Duodenal mucosa (tissue), 2 donors: Measurements from ENCODE around the gene SAMD4A.

Experiments
- H3K27ac ChIP-seq: one replicate; pipeline ENCODE4 v1.7.0; 2013; ENCODE audit warnings: low read depth, low read length
- H3K27me3 ChIP-seq, 2 donors: one replicate each; pipeline ENCODE4 v1.7.0; 2013; ENCODE audit warnings: low read length in 2 of 2, control low read depth in 1 of 2; ENCODE audit not compliant: insufficient read depth in 2 of 2, control insufficient read depth in 1 of 2
- H3K36me3 ChIP-seq, 2 donors: one replicate each; pipeline ENCODE4 v1.7.0; 2013; ENCODE audit warnings: low read length in 2 of 2, control low read depth in 1 of 2; ENCODE audit not compliant: insufficient read depth in 2 of 2, control insufficient read depth in 1 of 2
- H3K4me1 ChIP-seq, 2 donors: one replicate each; pipeline ENCODE4 v1.7.0; 2013; ENCODE audit warnings: low read length in 2 of 2, control low read depth in 1 of 2; ENCODE audit not compliant: insufficient read depth in 2 of 2, control insufficient read depth in 1 of 2
- H3K4me3 ChIP-seq, 2 donors: one replicate each; pipeline ENCODE4 v1.7.0; 2013; ENCODE audit warnings: low read length in 2 of 2, low read depth in 1 of 2
- H3K9ac ChIP-seq, 2 donors: one replicate each; pipeline ENCODE4 v1.7.0; 2013; ENCODE audit warnings: low read length in 2 of 2, low read depth in 1 of 2
- H3K9me3 ChIP-seq, 2 donors: one replicate each; pipeline ENCODE4 v1.7.0; 2013; ENCODE audit warnings: low read length in 2 of 2, control low read depth in 1 of 2; ENCODE audit not compliant: control insufficient read depth in 1 of 2

The SAMD4A gene

GRCh38 chr14:54719406-54719805 is 152.5 kb downstream of the SAMD4A start:
- no peak overlapping the region for H3K9ac ChIP-seq
- H3K27ac ChIP-seq = no peak overlapping the region
- H3K27me3 ChIP-seq = no peaks in the 10 kb centered on the region
- no peak overlapping the region for H3K4me3 ChIP-seq
- no peaks in the 10 kb centered on the region for H3K9me3 ChIP-seq
- no peaks in the 10 kb centered on the region for H3K36me3 ChIP-seq
- H3K4me1 ChIP-seq = no peaks in the 10 kb centered on the region

GRCh38 chr14:54722791-54723432 is 156.0 kb downstream of the SAMD4A start:
- no peak overlapping the region for H3K4me3 ChIP-seq
- no peak overlapping the region for H3K9ac ChIP-seq
- H3K36me3 ChIP-seq = no peaks in the 10 kb centered on the region
- no peak overlapping the region for H3K27ac ChIP-seq
- no peaks in the 10 kb centered on the region for H3K9me3 ChIP-seq
- no peaks in the 10 kb centered on the region for H3K27me3 ChIP-seq
- no peaks in the 10 kb centered on the region for H3K4me1 ChIP-seq

- no peaks in the 10 kb centered on the region for H3K4me1 ChIP-seq
- no peak overlapping the region for H3K4me3 ChIP-seq
These were observed 157.2 kb downstream of the SAMD4A start for GRCh38 chr14:54724123-54724522.

GRCh38 chr14:54724676-54725325 is 157.9 kb downstream of the SAMD4A start:
- Histone ChIP-seq H3K4me3 (no peak overlapping the region), H3K4me1 (no peaks in the 10 kb centered on the region), H3K9me3 (no peaks in the 10 kb centered on the region), H3K27ac (no peak overlapping the region), H3K36me3 (no peaks in the 10 kb centered on the region), H3K9ac (no peak overlapping the region), H3K27me3 (no peaks in the 10 kb centered on the region)

More at GRCh38 chr14:54724123-54724522, 157.2 kb downstream of the SAMD4A start:
- Histone ChIP-seq H3K27ac (no peak overlapping the region), H3K36me3 (no peaks in the 10 kb centered on the region), H3K9me3 (no peaks in the 10 kb centered on the region), H3K27me3 (no peaks in the 10 kb centered on the region), H3K9ac (no peak overlapping the region)

GRCh38 chr14:54725998-54726397 is 159.1 kb downstream of the SAMD4A start:
- no peak overlapping the region for H3K27ac ChIP-seq
- no peaks in the 10 kb centered on the region for H3K4me1 ChIP-seq
- no peak overlapping the region for H3K9ac ChIP-seq
- no peaks in the 10 kb centered on the region for H3K9me3 ChIP-seq
- no peak overlapping the region for H3K4me3 ChIP-seq
- no peaks in the 10 kb centered on the region for H3K36me3 ChIP-seq
- no peaks in the 10 kb centered on the region for H3K27me3 ChIP-seq

- no peak overlapping the region for H3K9ac ChIP-seq
- H3K4me3 ChIP-seq = no peak overlapping the region
- no peak overlapping the region for H3K27ac ChIP-seq
- no peaks in the 10 kb centered on the region for H3K9me3 ChIP-seq
- H3K27me3 ChIP-seq = no peaks in the 10 kb centered on the region
- no peaks in the 10 kb centered on the region for H3K36me3 ChIP-seq
- H3K4me1 ChIP-seq = no peaks in the 10 kb centered on the region
These were observed 161.0 kb downstream of the SAMD4A start for GRCh38 chr14:54727929-54728328.

- Histone ChIP-seq H3K9ac (no peak overlapping the region), H3K36me3 (no peaks in the 10 kb centered on the region), H3K27ac (no peak overlapping the region)
These were observed 162.0 kb downstream of the SAMD4A start for GRCh38 chr14:54728700-54729527.

GRCh38 chr14:54730156-54730961 is 163.4 kb downstream of the SAMD4A start:
- H3K4me1 ChIP-seq = no peaks in the 10 kb centered on the region
- H3K4me3 ChIP-seq = peak overlapping the region in 1 of 2 donors; percentile 24
- no peaks in the 10 kb centered on the region for H3K36me3 ChIP-seq
- H3K9me3 ChIP-seq = no peaks in the 10 kb centered on the region
- no peaks in the 10 kb centered on the region for H3K27me3 ChIP-seq
- H3K27ac ChIP-seq = no peak overlapping the region
- no peak overlapping the region for H3K9ac ChIP-seq

More at GRCh38 chr14:54728700-54729527, 162.0 kb downstream of the SAMD4A start:
- no peaks in the 10 kb centered on the region for H3K9me3 ChIP-seq
- no peak overlapping the region for H3K4me3 ChIP-seq
- H3K27me3 ChIP-seq = no peaks in the 10 kb centered on the region
- H3K4me1 ChIP-seq = no peaks in the 10 kb centered on the region

GRCh38 chr14:54734966-54735365 is 168.0 kb downstream of the SAMD4A start:
- Histone ChIP-seq H3K9ac (no peak overlapping the region), H3K4me1 (no peaks in the 10 kb centered on the region), H3K27ac (no peak overlapping the region), H3K9me3 (no peaks in the 10 kb centered on the region), H3K4me3 (no peak overlapping the region), H3K27me3 (no peaks in the 10 kb centered on the region), H3K36me3 (no peaks in the 10 kb centered on the region)
